Measurements from ENCODE around the gene APBB1IP. TPM values are rescaled to one million over a fixed set of nuclear protein-coding genes. Genes with fewer than 3 reads are reported as not detected.
A peak's percentile ranks its signal among the peaks of the same experiment; 100 is the strongest.
"Not testable (repeated sequence)": the region's sequence is repeated elsewhere in the genome, so short reads cannot be mapped to it uniquely, and the experiment has no call there.

APBB1IP gene
- total RNA-seq, 3 donors from 2014 or later (not counting 1 experiment from before 2014, with no cell fraction given): 92.5 to 119 (median 100) TPM

GRCh38 chr10:26593896-26594295 is 155.8 kb downstream of the APBB1IP start:
- Histone ChIP-seq H3K36me3 (ENCODE audit: control insufficient read depth, insufficient read depth, low read length) (peaks cover 4% of the 10 kb centered on the region), H3K27ac (ENCODE audit: low read length) (no peak overlapping the region), H3K9me3 (ENCODE audit: control insufficient read depth, insufficient read depth, low read length) (no peaks in the 10 kb centered on the region), H3K27me3 (ENCODE audit: control insufficient read depth, insufficient read depth, low read length) (no peaks in the 10 kb centered on the region), H3K4me1 (ENCODE audit: control insufficient read depth, insufficient read depth, low read length) (no peaks in the 10 kb centered on the region), H3K4me3 (ENCODE audit: low read length) (no peak overlapping the region)
- intact Hi-C loops (cut with micrococcal nuclease): no loop called here
- Mint-ChIP-seq H3K27me3 (ENCODE audit: low read depth in 2 of 2) (no peaks in the 10 kb centered on the region), H3K36me3 (no peaks in the 10 kb centered on the region), H3K4me1 (no peaks in the 10 kb centered on the region), H3K27ac (no peak overlapping the region), H3K9me3 (no peaks in the 10 kb centered on the region), H3K4me3 (no peak overlapping the region)
- DNase-seq (peak in 1 of 2 donors; percentile 19), ATAC-seq (peak in 1 of 3 donors; percentile 73)
- 74% methylated on average over 19 of the region's 19 CpGs for WGBS (ENCODE audit: insufficient coverage)
- no peak for TF ChIP-seq CTCF (IDR thresholded peaks at IDR 0.05)

GRCh38 chr10:26603283-26603682 is 165.1 kb downstream of the APBB1IP start:
- H3K9me3 ChIP-seq (ENCODE audit: control insufficient read depth, insufficient read depth, low read length); H3K27ac ChIP-seq (ENCODE audit: low read length); H3K4me3 Mint-ChIP-seq; H3K4me1 ChIP-seq (ENCODE audit: control insufficient read depth, insufficient read depth, low read length); ATAC-seq; H3K27me3 ChIP-seq (ENCODE audit: control insufficient read depth, insufficient read depth, low read length); DNase-seq; H3K27ac Mint-ChIP-seq; H3K4me3 ChIP-seq (ENCODE audit: low read length); H3K9me3 Mint-ChIP-seq; H3K27me3 Mint-ChIP-seq (ENCODE audit: low read depth in 2 of 2); intact Hi-C loops (cut with micrococcal nuclease); H3K4me1 Mint-ChIP-seq; H3K36me3 Mint-ChIP-seq; H3K36me3 ChIP-seq (ENCODE audit: control insufficient read depth, insufficient read depth, low read length): not testable (repeated sequence)
- no CpG with 5 or more reads among the region's 2 CpGs for WGBS (ENCODE audit: insufficient coverage)

- H3K36me3 ChIP-seq (ENCODE audit: control insufficient read depth, insufficient read depth, low read length); H3K4me3 ChIP-seq (ENCODE audit: low read length); H3K36me3 Mint-ChIP-seq; H3K9me3 ChIP-seq (ENCODE audit: control insufficient read depth, insufficient read depth, low read length); H3K4me3 Mint-ChIP-seq; H3K9me3 Mint-ChIP-seq; H3K27me3 Mint-ChIP-seq (ENCODE audit: low read depth in 2 of 2); H3K4me1 ChIP-seq (ENCODE audit: control insufficient read depth, insufficient read depth, low read length); ATAC-seq; H3K27ac ChIP-seq (ENCODE audit: low read length); H3K27me3 ChIP-seq (ENCODE audit: control insufficient read depth, insufficient read depth, low read length); intact Hi-C loops (cut with micrococcal nuclease); H3K27ac Mint-ChIP-seq; H3K4me1 Mint-ChIP-seq: not testable (repeated sequence)
- DNase-seq: peak in 1 of 2 donors; percentile 25
- WGBS (ENCODE audit: insufficient coverage): 81% methylated on average over 6 of the region's 13 CpGs
These were observed 166.4 kb downstream of the APBB1IP start for GRCh38 chr10:26604320-26605093.

GRCh38 chr10:26606389-26606877 is 168.3 kb downstream of the APBB1IP start:
- H3K36me3 ChIP-seq (ENCODE audit: control insufficient read depth, insufficient read depth, low read length); H3K36me3 Mint-ChIP-seq; H3K4me3 Mint-ChIP-seq; H3K4me1 Mint-ChIP-seq; H3K9me3 Mint-ChIP-seq; H3K27ac Mint-ChIP-seq; H3K27ac ChIP-seq (ENCODE audit: low read length); H3K4me3 ChIP-seq (ENCODE audit: low read length); H3K27me3 Mint-ChIP-seq (ENCODE audit: low read depth in 2 of 2); H3K9me3 ChIP-seq (ENCODE audit: control insufficient read depth, insufficient read depth, low read length); H3K27me3 ChIP-seq (ENCODE audit: control insufficient read depth, insufficient read depth, low read length); H3K4me1 ChIP-seq (ENCODE audit: control insufficient read depth, insufficient read depth, low read length): not testable (repeated sequence)
- peak; percentile 54 to 82 (median 57) for ATAC-seq
- peak; percentile 47 for TF ChIP-seq CTCF (IDR thresholded peaks at IDR 0.05)
- 63% methylated on average over 4 of the region's 4 CpGs for WGBS (ENCODE audit: insufficient coverage)
- intact Hi-C loops (cut with micrococcal nuclease): loop anchor here (1.0 kb wide), 1 partner anchor 276 kb away; no protein-coding TSS in a partner anchor
- DNase-seq: peak in 1 of 2 donors; percentile 32

Measured in natural killer cell (primary cell).